Neural progenitor cell (in vitro differentiated cells): ENCODE measurements around the gene AUTS2. TPM values are rescaled to one million over a fixed set of nuclear protein-coding genes. Genes with fewer than 3 reads are reported as not detected.
A peak's percentile ranks its signal among the peaks of the same experiment; 100 is the strongest.

ENCODE experiments used
- DNase-seq: peaks from one replicate; pipeline ENCODE4 v3.0.0-alpha.2; 2016; ENCODE audit warnings: low spot score
- H2AFZ ChIP-seq: fragments of 200-600 bp; sonication (generic); replicated peaks from 2 replicates; pipeline ENCODE4 v1.6.1; 2016; ENCODE audit warnings: antibody characterized with exemption
- H3F3A ChIP-seq: fragments of 200-600 bp; sonication (generic); 2 replicates; pipeline ENCODE4 v1.6.1; 2016; ENCODE audit warnings: antibody characterized with exemption, low read depth
- H3K27ac ChIP-seq: fragments of 200-600 bp; sonication (generic); 2 replicates; pipeline ENCODE4 v1.5.1; 2016; ENCODE audit warnings: mild to moderate bottlenecking
- H3K27me3 ChIP-seq: fragments of 200-600 bp; sonication (generic); 2 replicates; pipeline ENCODE4 v1.6.1; 2016; ENCODE audit warnings: mild to moderate bottlenecking, moderate library complexity
- H3K36me3 ChIP-seq: fragments of 200-600 bp; sonication (generic); 2 replicates; pipeline ENCODE4 v1.5.1; 2016
- H3K4me1 ChIP-seq: fragments of 200-600 bp; sonication (generic); 2 replicates; pipeline ENCODE4 v1.6.1; 2016; ENCODE audit warnings: mixed run types
- H3K4me2 ChIP-seq: fragments of 200-600 bp; sonication (generic); 2 replicates; pipeline ENCODE4 v1.6.1; 2016
- H3K4me3 ChIP-seq: fragments of 200-600 bp; sonication (generic); 2 replicates; pipeline ENCODE4 v1.5.1; 2016
- H3K79me2 ChIP-seq: fragments of 200-600 bp; sonication (generic); 2 replicates; pipeline ENCODE4 v1.6.1; 2016; ENCODE audit warnings: low read depth
- H3K9ac ChIP-seq: fragments of 200-600 bp; sonication (generic); 2 replicates; pipeline ENCODE4 v1.6.1; 2016
- H3K9me3 ChIP-seq: fragments of 200-600 bp; sonication (generic); 2 replicates; pipeline ENCODE4 v1.5.1; 2016; ENCODE audit warnings: low read depth
- H4K20me1 ChIP-seq: fragments of 200-600 bp; sonication (generic); 2 replicates; pipeline ENCODE4 v1.6.1; 2016; ENCODE audit warnings: low read depth
- H3K27ac Mint-ChIP-seq: 3 replicates; pipeline ENCODE4 v1.8.0; 2021; ENCODE audit warnings: mixed read lengths
- H3K27me3 Mint-ChIP-seq: 2 replicates; pipeline ENCODE4 v1.8.0; 2022; ENCODE audit warnings: low read depth, mild to moderate bottlenecking, inconsistent platforms, moderate library complexity, mixed read lengths; ENCODE audit not compliant: insufficient read depth
- H3K36me3 Mint-ChIP-seq: 3 replicates; pipeline ENCODE4 v1.8.0; 2021; ENCODE audit warnings: mixed read lengths
- H3K4me1 Mint-ChIP-seq: 3 replicates; pipeline ENCODE4 v1.8.0; 2021; ENCODE audit warnings: mixed read lengths
- H3K4me3 Mint-ChIP-seq: 3 replicates; pipeline ENCODE4 v1.8.0; 2021; ENCODE audit warnings: mild to moderate bottlenecking, moderate library complexity, mixed read lengths
- H3K9me3 Mint-ChIP-seq: 3 replicates; pipeline ENCODE4 v1.8.0; 2020; ENCODE audit warnings: mixed read lengths
- CTCF ChIP-seq: fragments of 200-600 bp; sonication (generic); IDR thresholded peaks from 2 replicates; pipeline ENCODE4 v1.5.1; 2017; ENCODE audit warnings: antibody characterized with exemption, mild to moderate bottlenecking
- EZH2 ChIP-seq: fragments of 200-600 bp; sonication (generic); IDR thresholded peaks from 2 replicates; pipeline ENCODE4 v1.6.1; 2017; ENCODE audit warnings: antibody characterized with exemption, mild to moderate bottlenecking, moderate library complexity
- EZH2phosphoT487 ChIP-seq: fragments of 200-600 bp; sonication (generic); IDR thresholded peaks from 2 replicates; pipeline ENCODE4 v1.6.1; 2017; ENCODE audit warnings: antibody characterized with exemption
- total RNA-seq: library from RNA; depleted of rRNA; stranded (reverse); fragments of >200 nt; gene quantifications from 2 replicates; pipeline ENCODE4 v1.2.3, GENCODE V29; 2015; ENCODE audit warnings: low replicate concordance

The AUTS2 gene
- total RNA-seq, 1 donor from 2014 or later, result 50.0 TPM

GRCh38 chr7:69706070-69706469, 107.8 kb downstream of the AUTS2 start:
- H3K36me3 Mint-ChIP-seq, result no peaks in the 10 kb centered on the region
- Histone ChIP-seq H3K9me3 (no peaks in the 10 kb centered on the region), H3F3A (no peaks in the 10 kb centered on the region), H2AFZ (no peak overlapping the region), H3K27me3 (no peaks in the 10 kb centered on the region), H3K9ac (no peak overlapping the region), H4K20me1 (peaks cover 3% of the 10 kb centered on the region), H3K79me2 (no peaks in the 10 kb centered on the region), H3K36me3 (no peaks in the 10 kb centered on the region), H3K27ac (no peak overlapping the region), H3K4me2 (peak overlapping the region; percentile 7), H3K4me1 (peaks cover 21% of the 10 kb centered on the region), H3K4me3 (no peak overlapping the region)
- H3K4me3 Mint-ChIP-seq, result no peak overlapping the region
- H3K9me3 Mint-ChIP-seq, result no peaks in the 10 kb centered on the region
- H3K27me3 Mint-ChIP-seq, result peaks cover 5% of the 10 kb centered on the region
- peaks cover 43% of the 10 kb centered on the region for H3K4me1 Mint-ChIP-seq
- H3K27ac Mint-ChIP-seq, result no peak overlapping the region
- no peak for DNase-seq
- TF ChIP-seq CTCF (no peak), EZH2 (no peak), EZH2phosphoT487 (no peak)

- Mint-ChIP-seq H3K27ac (no peak overlapping the region), H3K4me1 (peaks cover 40% of the 10 kb centered on the region), H3K27me3 (peaks cover 3% of the 10 kb centered on the region), H3K9me3 (no peaks in the 10 kb centered on the region), H3K36me3 (no peaks in the 10 kb centered on the region), H3K4me3 (no peak overlapping the region)
- peaks cover 21% of the 10 kb centered on the region for H3K4me1 ChIP-seq
- no peaks in the 10 kb centered on the region for H3K27me3 ChIP-seq
- no peaks in the 10 kb centered on the region for H3F3A ChIP-seq
- TF ChIP-seq CTCF (no peak), EZH2 (no peak), EZH2phosphoT487 (no peak)
- H3K4me3 ChIP-seq, result no peak overlapping the region
- no peaks in the 10 kb centered on the region for H3K36me3 ChIP-seq
- peaks cover 3% of the 10 kb centered on the region for H4K20me1 ChIP-seq
- H2AFZ ChIP-seq, result no peak overlapping the region
- no peaks in the 10 kb centered on the region for H3K9me3 ChIP-seq
- H3K4me2 ChIP-seq, result no peak overlapping the region
- DNase-seq, result no peak
- no peaks in the 10 kb centered on the region for H3K79me2 ChIP-seq
- no peak overlapping the region for H3K27ac ChIP-seq
- H3K9ac ChIP-seq, result no peak overlapping the region
These were observed 110.6 kb downstream of the AUTS2 start for GRCh38 chr7:69708857-69709256.

GRCh38 chr7:69710768-69711438, 112.6 kb downstream of the AUTS2 start:
- no peaks in the 10 kb centered on the region for H3K27me3 Mint-ChIP-seq
- Histone ChIP-seq H3K9ac (no peak overlapping the region), H3K4me2 (no peak overlapping the region), H3K4me3 (no peak overlapping the region), H3K27me3 (no peaks in the 10 kb centered on the region), H3K27ac (no peak overlapping the region), H3K4me1 (peaks cover 21% of the 10 kb centered on the region), H3K36me3 (no peaks in the 10 kb centered on the region), H2AFZ (no peak overlapping the region), H4K20me1 (peaks cover 3% of the 10 kb centered on the region), H3K79me2 (no peaks in the 10 kb centered on the region), H3K9me3 (no peaks in the 10 kb centered on the region), H3F3A (no peaks in the 10 kb centered on the region)
- no peak for TF ChIP-seq EZH2phosphoT487
- no peak for TF ChIP-seq EZH2
- no peak for TF ChIP-seq CTCF
- DNase-seq, result no peak
- H3K9me3 Mint-ChIP-seq, result no peaks in the 10 kb centered on the region
- H3K4me3 Mint-ChIP-seq, result no peak overlapping the region
- H3K4me1 Mint-ChIP-seq, result peaks cover 38% of the 10 kb centered on the region
- H3K27ac Mint-ChIP-seq, result no peak overlapping the region
- H3K36me3 Mint-ChIP-seq, result no peaks in the 10 kb centered on the region
